ENCODE data around the gene STK17B. TPM values are rescaled to one million over a fixed set of nuclear protein-coding genes. Genes with fewer than 3 reads are reported as not detected.
"Not testable (repeated sequence)": the region's sequence is repeated elsewhere in the genome, so short reads cannot be mapped to it uniquely, and the experiment has no call there.

The STK17B gene
- total RNA-seq, 2 donors from 2014 or later = 11.2 to 11.5 TPM

GRCh38 chr2:196187175-196187700, 15.9 kb upstream of the STK17B start:
- intact Hi-C loops (cut with DNase I); ATAC-seq; DNase-seq: not testable (repeated sequence)

GRCh38 chr2:196186266-196186980, 15.0 kb upstream of the STK17B start:
- ATAC-seq = no peak
- intact Hi-C loops (cut with DNase I) = no loop called here

GRCh38 chr2:196184921-196185320, 13.5 kb upstream of the STK17B start:
- ATAC-seq (no peak), DNase-seq (no peak)
- intact Hi-C loops (cut with DNase I) = no loop called here

More at GRCh38 chr2:196186266-196186980, 15.0 kb upstream of the STK17B start:
- no peak for DNase-seq

- ATAC-seq (no peak), DNase-seq (no peak)
Observed at GRCh38 chr2:196183528-196184231, 12.3 kb upstream of the STK17B start.

GRCh38 chr2:196183172-196183473, 11.7 kb upstream of the STK17B start:
- intact Hi-C loops (cut with DNase I) = no loop called here
- DNase-seq = no peak
- ATAC-seq = no peak

More at GRCh38 chr2:196183528-196184231, 12.3 kb upstream of the STK17B start:
- intact Hi-C loops (cut with DNase I) = no loop called here

GRCh38 chr2:196182439-196183171, 11.2 kb upstream of the STK17B start:
- no peak for DNase-seq
- no peak for ATAC-seq
- intact Hi-C loops (cut with DNase I) = no loop called here

GRCh38 chr2:196181484-196181883, 10.1 kb upstream of the STK17B start:
- DNase-seq (no peak), ATAC-seq (no peak)
- intact Hi-C loops (cut with DNase I) = no loop called here

- ATAC-seq (no peak), DNase-seq (no peak)
- intact Hi-C loops (cut with DNase I) = loop anchor here in 1 of 2 donors (10.0 kb wide), 1 partner anchor 108 kb away; no protein-coding TSS in a partner anchor
Observed at GRCh38 chr2:196177124-196177523, 5.7 kb upstream of the STK17B start.

- intact Hi-C loops (cut with DNase I) = loop anchor here in 1 of 2 donors (10.0 kb wide), 1 partner anchor 109 kb away; no protein-coding TSS in a partner anchor
- DNase-seq (no peak), ATAC-seq (peak in 1 of 2 donors; percentile 6)
Observed at GRCh38 chr2:196176142-196176738, 4.9 kb upstream of the STK17B start.

- DNase-seq (no peak), ATAC-seq (no peak)
- intact Hi-C loops (cut with DNase I) = loop anchor here in 1 of 2 donors (10.0 kb wide), 1 partner anchor 110 kb away; no protein-coding TSS in a partner anchor
Observed at GRCh38 chr2:196174404-196174803, 3.0 kb upstream of the STK17B start.

- no peak for ATAC-seq
- no peak for DNase-seq
- intact Hi-C loops (cut with DNase I) = loop anchor here in 1 of 2 donors (10.0 kb wide), 1 partner anchor 111 kb away; no protein-coding TSS in a partner anchor
Observed at GRCh38 chr2:196173505-196173904, 2.1 kb upstream of the STK17B start.

- DNase-seq (no peak), ATAC-seq (no peak)
- intact Hi-C loops (cut with DNase I) = loop anchor here in 1 of 2 donors (10.0 kb wide), 1 partner anchor 112 kb away; no protein-coding TSS in a partner anchor
Observed at GRCh38 chr2:196172951-196173350, 1.6 kb upstream of the STK17B start.

GRCh38 chr2:196171946-196172345, 568 bp upstream of the STK17B start:
- DNase-seq (no peak), ATAC-seq (no peak)
- intact Hi-C loops (cut with DNase I) = loop anchor here in 1 of 2 donors (10.0 kb wide), 1 partner anchor 113 kb away; no protein-coding TSS in a partner anchor

GRCh38 chr2:196170606-196171247, 651 bp downstream of the STK17B start:
- intact Hi-C loops (cut with DNase I) = loop anchor here in 1 of 2 donors (10.0 kb wide), 1 partner anchor 114 kb away; no protein-coding TSS in a partner anchor
- peak; percentile 45 to 67 for ATAC-seq

GRCh38 chr2:196170213-196170605, 1.2 kb downstream of the STK17B start:
- DNase-seq (peak; percentile 23), ATAC-seq (peak; percentile 8 to 10)
- intact Hi-C loops (cut with DNase I) = loop anchor here in 1 of 2 donors (10.0 kb wide), 1 partner anchor 115 kb away; no protein-coding TSS in a partner anchor

More at GRCh38 chr2:196170606-196171247, 651 bp downstream of the STK17B start:
- DNase-seq = peak; percentile 35

GRCh38 chr2:196169516-196169915, 1.9 kb downstream of the STK17B start:
- intact Hi-C loops (cut with DNase I) = loop anchor here in 1 of 2 donors (10.0 kb wide), 1 partner anchor 95 kb away; no protein-coding TSS in a partner anchor
- no peak for ATAC-seq
- DNase-seq = no peak

- ATAC-seq = no peak
- DNase-seq = no peak
- intact Hi-C loops (cut with DNase I) = loop anchor here in 1 of 2 donors (10.0 kb wide), 1 partner anchor 93 kb away; no protein-coding TSS in a partner anchor
Observed at GRCh38 chr2:196168181-196168580, 3.2 kb downstream of the STK17B start.

- intact Hi-C loops (cut with DNase I) = loop anchor here in 1 of 2 donors (10.0 kb wide), 1 partner anchor 93 kb away; no protein-coding TSS in a partner anchor
- no peak for ATAC-seq
- no peak for DNase-seq
Observed at GRCh38 chr2:196167666-196168065, 3.7 kb downstream of the STK17B start.

All from left cardiac atrium (tissue), 4 donors.